ENCODE results near the gene EPHA3. TPM values are rescaled to one million over a fixed set of nuclear protein-coding genes. Genes with fewer than 3 reads are reported as not detected.
A peak's percentile ranks its signal among the peaks of the same experiment; 100 is the strongest.
"Not testable (repeated sequence)": the region's sequence is repeated elsewhere in the genome, so short reads cannot be mapped to it uniquely, and the experiment has no call there.

EPHA3 gene
- total RNA-seq, 1 donor from 2014 or later, result 0.45 TPM

DNA sequence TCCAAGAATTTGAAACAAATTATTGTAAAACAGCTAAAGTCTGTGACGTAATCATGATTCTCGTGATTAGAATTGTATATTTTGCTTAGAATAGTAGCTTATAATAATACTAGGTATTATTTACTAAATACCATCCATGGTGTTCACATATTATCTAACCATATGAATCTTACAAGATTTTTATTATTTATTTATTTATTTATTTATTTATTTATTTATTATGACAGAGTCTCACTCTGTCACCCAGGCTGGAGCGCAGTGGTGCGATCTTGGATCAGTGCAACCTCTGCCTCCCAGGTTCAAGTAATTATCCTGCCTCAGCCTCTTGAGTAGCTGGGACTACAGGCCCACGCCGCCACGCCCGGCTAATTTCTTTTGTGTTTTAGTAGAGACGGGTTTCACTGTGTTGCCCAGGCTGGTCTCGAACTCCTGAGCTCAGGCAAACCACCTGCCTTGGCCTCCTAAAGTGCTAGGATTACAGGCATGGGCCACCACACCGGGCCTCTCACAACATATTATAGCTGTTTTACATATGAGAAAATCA lies 173.5 kb downstream of the EPHA3 start:
- DNase-seq (ENCODE audit: low read depth), result no peak

DNA sequence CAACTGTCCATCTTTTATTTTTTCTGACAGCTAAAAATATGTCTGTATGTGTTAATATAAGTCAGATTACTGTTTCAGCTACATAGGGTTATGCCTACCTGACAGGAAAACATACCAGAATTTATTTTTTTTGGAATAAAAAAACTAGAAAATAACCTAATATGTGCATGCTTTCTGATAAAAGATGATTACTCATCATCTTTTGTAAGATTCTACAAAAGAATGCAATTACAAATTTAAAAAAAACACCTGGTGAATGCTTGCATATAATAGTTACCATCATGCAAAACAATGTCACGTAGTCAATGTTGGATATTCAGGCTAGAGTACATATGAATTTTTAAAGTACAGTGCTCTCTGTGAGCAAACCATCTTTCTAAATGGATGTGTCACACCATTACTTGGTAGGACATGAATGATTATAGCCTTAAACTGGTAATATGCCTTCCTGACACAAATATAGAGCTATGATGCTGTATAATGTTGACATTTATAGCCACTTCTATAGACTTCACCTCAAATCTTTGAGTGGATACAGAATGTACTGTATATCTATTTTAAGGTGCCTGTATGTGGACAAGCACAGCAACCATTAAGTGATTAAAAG lies 180.6 kb downstream of the EPHA3 start:
- DNase-seq (ENCODE audit: low read depth), result no peak

DNA sequence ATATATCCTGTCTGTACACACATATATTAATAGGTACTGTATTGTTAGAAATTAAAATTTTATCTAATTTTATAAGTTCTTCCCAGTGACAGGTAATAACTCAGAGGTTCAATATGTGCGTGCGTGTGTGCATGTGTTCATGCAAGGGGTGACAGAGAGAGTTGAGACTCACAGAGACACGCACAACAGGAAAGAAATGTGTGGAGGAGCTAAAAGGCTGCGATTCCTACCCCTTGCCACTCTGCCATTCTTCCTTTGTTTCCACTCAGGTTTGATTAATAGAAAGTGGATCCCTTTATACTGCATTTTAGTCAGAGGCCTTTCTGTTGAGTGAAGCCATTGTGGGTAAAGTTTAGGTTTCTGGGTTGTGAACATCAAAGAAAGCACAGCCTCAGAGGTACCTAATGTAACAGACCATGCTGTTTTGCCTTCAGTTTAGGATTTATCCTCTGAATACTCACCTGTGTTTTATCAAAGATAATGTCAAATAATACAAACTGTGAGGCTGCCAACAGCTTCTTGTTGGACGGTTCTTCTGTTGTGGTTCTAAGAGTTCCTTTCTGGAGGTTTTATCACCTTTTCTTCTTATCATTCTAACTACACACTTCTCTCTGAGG lies 182.3 kb downstream of the EPHA3 start:
- DNase-seq (ENCODE audit: low read depth), result no peak

DNA sequence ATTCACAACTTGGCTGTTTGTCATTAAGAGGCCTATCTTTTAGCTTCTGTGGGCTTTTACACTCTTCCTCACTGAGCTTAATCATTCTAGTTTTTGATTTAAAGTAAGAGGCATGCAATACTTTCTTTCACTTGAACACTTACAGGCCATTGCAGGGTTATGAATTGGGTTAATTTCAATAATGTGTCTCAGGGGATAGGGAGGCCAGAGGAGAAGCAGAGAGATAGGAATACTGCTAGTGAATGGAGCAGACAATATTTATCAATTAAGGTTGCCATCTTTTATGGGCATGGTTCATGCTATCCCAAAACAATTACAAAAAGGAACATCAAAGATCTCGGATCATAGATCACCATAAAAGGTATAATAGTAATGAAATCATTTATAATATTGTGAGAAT lies 189.8 kb downstream of the EPHA3 start:
- DNase-seq (ENCODE audit: low read depth), result no peak

DNA sequence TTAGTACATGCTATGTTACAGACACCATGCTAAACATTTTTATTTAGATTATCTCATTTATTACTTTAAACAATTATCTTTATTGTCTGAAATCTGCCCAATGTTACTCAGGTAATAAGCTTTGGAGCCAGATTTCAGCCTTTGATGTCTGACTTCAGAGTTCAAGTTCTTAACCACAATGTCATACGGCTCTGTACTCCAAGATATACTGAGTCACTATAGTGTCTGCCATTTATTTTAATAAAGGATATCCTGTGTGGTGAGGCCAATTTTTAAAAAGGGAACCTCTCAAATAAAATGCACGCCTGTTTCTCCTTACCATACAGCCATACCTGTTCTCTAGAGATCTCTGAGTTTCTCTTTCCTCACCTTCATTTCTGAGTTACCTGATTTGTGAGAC lies 193.1 kb downstream of the EPHA3 start:
- DNase-seq (ENCODE audit: low read depth), result no peak

DNA sequence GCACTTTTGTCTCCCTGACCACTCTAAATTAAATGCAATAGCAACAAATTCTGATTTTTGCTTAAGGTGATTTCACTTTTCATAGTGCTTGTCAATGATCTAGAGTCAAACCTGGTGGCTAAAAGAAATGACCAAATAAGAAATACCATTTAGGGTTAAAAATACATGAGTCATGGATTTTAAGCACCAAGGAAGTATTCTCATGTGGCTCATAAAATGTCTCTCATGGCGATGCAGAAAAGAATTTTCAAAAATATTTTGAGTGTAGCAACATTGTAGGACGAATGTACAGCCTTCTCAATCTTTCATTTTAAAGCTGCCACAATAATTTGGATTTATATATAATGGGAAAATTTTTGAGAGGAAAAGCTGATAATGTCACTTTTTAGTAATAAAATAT lies 193.6 kb downstream of the EPHA3 start:
- DNase-seq (ENCODE audit: low read depth), result no peak

DNA sequence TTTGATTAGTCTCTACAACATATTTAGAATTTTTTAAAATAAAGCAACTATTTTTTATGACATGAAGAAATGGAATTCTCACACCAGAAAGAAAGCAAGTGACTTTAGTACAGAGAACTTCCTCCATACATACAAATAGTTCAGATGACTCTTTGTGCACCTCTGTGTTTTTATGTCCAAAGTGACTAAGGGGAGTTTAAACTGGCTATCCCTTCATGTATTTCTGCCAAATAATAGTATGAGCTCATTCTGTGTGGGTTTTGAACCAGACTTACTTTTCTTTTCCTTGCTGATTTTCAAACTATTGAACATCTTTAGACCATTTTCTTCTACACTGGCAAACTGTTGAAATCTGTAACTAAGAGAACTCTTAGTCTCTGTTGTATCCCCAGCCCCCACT lies 196.3 kb downstream of the EPHA3 start:
- DNase-seq (ENCODE audit: low read depth), result no peak

DNA sequence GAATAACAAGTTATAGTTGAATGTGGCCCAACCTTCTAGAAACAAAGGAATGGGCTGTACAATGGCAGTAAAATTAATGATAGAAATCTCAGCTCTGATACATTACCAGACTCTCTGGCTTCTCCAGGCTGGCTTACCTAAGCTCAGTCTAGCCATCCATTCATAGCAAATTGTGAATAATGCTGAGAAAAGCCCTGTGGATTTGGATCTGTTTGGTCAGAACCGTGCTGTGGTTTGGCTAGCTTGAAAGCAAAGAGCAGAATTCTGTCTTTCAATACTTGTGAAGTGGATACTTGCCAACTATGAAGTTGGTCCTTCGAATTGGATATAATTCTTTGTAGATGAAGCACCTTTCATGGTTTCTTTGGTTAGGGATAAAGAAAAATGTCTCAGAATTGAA lies 199.1 kb downstream of the EPHA3 start:
- no peak for DNase-seq (ENCODE audit: low read depth)

DNA sequence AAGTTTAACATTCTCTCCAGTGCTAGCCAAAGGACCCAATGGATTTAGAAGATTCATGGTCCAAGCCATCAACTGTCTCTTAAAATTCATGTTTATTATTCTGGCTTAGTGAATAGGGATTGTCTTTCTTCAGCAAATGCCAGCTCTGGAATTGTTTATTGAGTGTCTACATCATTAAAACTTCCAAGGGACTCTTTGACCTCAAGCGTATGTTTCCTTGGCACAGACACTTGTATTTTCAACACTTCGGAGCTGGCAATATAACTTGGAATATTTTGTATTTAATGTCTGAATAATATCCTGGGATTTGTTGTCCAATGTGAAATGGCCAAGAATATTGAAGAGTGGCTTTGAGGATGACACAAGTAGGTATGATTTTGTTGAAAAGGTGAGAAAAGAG lies 204.2 kb downstream of the EPHA3 start:
- DNase-seq (ENCODE audit: low read depth), result no peak

DNA sequence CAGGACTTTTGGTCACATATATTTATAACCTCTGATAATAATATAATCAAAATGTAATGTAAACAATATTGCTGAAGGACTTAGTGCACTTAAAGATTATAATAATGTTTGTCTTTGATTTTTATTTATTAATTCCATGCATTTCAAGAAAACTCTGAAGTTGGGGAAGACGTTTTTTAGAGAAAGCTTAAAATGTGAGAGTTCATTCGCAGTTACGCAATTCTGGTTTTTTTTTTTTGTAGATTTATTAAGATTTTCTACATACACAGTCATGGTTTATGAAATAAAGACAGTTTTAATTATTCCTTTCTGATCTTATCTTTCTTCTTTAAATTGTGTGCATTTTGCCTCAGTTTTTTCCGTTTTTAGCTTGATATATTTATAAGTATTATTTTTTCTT lies 204.7 kb downstream of the EPHA3 start:
- DNase-seq (ENCODE audit: low read depth), result no peak

DNA sequence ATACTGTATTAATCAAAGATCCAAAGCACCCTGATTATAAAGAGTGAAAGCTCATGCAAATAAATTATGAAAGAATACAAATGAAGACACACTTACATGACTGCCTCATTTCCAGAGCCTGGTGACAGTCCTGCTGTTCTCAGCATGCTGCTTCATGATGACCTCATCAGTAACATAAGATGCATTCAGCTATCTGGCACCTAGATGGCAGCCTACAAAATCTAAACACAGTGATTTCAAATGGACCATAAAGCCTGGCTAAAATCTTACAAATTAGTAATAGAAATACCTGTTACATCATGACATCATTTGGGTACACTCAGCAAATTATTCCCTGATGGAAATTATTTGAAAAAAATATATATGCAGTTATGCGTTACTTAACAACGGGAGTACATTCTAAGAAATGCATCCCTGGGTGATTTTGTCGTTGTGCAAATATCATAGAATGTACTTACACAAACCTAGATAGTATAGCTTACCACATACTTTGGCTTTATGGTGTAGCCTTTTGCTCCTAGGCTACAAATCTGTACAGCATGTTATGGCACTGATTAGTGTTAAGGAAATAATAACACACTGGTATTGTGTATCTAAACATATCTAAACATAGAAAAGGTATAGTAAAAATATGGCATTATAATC lies 207.2 kb downstream of the EPHA3 start:
- peak; percentile 4 for DNase-seq (ENCODE audit: low read depth)

DNA sequence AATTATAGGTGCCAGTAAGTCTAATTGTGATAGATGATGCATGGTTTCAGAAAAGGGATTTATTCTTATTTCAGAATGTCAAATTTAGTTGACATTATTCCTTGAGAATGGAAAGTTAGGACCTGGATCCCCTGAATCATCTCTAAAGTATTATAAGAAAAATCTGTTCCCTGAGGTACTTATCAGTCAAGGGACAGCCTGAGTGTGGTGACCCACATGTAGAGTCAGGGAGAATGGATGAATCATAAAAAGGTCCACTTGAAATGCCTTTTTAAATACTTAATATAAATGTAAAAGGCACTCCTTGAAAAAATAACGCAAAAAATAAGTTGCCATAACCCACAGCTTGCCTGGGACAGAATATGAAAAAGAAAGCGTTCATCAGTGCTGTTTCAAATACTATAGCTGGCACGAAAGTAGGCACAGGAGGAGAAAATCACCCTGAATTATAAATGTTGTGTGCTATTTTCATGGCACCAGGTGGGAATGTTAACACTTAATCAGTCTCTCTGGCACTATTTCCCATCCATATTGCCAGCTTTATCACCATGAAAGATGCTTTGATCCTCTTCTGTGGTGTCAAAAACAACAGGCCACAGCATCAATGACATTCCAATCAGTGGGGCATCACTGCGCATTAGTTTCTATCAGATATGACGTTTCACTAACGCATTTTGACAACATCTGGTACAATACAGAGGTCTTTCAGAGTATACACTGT lies 208.5 kb downstream of the EPHA3 start:
- no peak for DNase-seq (ENCODE audit: low read depth)

DNA sequence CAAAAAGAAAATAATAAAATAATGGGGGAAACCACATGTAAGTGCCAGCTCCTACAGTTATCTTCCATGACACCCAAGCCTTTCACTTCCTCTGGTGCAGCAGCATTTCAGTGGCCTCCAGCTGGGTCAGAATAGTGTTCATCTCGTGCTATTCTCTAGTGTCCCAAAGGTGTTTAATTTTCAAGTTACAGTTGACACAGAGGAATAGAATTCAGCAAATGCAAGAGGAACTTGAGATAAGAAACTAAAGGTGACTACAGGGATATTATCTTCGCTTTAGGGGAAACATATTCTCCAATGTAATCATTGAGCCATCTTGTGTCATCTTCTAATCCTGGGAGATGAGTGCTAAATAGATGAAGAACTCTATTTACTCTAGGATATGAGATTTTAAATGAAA lies 212.8 kb downstream of the EPHA3 start:
- DNase-seq (ENCODE audit: low read depth), result no peak

DNA sequence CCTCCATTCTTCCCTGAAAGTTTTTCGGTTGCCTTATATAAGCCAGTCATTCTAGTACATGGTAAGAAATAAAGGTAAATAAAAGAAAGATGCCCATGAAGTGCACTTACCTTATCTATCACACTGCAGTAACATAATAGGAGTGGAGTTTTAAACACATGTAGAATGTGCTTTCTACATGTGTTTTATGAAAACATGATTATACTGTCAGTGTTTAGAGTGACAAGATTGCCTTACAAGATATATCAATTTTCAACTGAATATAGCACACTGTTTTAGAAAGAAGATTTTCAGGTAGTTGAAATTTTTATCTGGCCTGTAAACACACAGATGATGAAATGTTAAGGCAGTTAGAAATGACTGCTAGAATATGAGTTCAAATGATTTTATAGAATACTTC lies 219.6 kb downstream of the EPHA3 start:
- no peak for DNase-seq (ENCODE audit: low read depth)

DNA sequence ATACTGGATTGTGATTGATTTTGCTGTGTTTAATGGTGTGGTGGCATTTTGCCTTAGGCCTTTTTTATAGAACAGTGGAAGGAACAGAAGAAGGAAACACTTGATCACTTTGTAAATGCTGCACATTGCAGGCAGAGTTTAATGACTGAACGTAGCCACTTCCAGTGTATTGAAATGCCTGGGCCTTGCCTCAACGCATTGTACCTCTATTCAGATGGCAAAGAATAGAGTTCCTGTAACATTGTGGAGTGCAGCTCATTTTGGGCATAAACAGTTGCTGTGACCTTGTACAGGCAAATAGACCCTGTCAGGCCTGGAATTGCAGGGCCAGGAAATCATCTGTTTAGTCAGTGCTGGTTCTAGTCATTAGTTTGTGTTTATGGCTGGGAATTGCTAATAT lies 225.0 kb downstream of the EPHA3 start:
- peak; percentile 2 for DNase-seq (ENCODE audit: low read depth)

DNA sequence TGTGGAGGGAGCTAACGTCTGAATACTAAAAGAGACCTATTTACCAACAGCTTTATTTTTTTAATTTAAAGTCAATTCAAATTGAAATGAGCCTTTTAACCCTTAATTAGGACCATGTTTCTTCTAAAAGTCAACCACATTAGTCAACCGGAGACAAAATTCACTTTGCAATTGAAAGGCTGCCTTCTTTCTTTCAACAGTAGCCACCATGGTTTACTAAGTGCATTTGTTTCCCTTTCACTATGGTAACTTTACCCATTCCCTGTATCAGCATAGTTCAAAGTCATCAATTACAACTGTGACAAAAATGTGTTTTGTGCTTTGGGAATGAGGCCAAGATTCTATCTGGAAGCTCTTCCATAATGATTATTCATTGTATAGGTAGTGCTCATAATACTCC lies 225.4 kb downstream of the EPHA3 start:
- DNase-seq (ENCODE audit: low read depth), result no peak

DNA sequence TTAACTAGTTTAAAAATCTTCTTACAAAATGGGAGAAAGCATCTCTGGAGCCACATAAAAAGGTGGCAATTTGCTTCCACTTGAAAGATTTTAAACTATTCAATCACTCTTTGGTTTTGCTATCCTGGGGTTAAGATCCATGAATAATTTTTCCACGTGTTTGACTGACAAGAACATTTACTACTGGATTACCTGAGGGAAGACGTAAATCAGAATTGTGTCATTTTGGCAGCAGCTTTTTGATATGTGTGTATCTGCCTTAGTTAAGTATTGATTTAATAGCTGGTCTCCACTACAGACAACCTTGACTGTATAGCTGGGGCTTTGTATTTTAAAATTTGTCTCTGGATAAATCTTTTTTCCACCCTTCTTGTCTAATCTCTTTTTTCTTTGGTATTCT lies 228.3 kb downstream of the EPHA3 start:
- no peak for DNase-seq (ENCODE audit: low read depth)

DNA sequence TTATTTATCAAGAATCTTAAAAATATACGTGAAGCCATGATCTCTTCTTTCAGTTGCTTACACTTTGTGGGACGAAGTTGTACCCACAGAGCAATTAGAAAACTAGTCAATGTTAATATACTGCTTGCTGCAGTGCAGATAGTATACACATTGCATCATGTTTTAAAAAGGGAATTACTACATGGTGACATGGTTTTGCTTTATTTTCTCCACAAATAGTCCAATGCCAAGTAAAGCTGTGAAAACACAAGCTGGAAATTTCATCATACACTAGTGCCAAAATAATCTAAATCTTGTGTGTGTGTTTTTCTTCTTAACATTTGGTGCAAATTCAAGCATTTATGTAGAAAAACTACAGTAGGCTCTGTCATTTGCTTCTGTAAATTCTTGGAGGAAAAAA lies 233.0 kb downstream of the EPHA3 start:
- DNase-seq (ENCODE audit: low read depth), result no peak

DNA sequence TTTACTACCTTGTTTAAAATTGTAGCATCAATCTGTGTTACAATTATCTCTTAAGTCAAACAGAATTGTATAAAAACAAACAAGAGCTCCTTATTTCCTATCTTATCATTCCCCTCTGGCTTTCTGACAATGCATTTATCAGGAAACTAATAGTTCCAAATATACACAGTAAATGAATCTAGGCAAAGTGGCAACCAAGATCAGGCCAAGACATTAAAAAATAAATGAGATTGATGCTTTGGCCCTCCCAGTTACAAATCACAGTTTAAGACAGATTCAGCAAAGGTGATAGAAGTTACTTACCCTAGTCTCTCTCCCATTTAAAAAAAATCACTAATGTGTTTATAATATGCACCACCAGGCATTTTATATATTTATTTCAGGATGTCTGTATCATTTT lies 236.7 kb downstream of the EPHA3 start:
- no peak for DNase-seq (ENCODE audit: low read depth)

DNA sequence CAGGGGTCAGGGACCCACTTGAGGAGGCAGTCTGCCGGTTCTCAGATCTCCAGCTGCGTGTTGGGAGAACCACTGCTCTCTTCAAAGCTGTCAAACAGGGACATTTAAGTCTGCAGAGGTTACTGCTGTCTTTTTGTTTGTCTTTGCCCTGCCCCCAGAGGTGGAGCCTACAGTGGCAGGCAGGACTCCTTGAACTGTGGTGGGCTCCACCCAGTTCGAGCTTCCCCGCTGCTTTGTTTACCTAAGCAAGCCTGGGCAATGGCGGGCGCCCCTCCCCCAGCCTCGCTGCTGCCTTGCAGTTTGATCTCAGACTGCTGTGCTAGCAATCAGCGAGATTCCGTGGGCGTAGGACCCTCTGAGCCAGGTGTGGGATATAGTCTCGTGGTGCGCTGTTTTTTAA lies 243.5 kb downstream of the EPHA3 start:
- not testable (repeated sequence) for DNase-seq (ENCODE audit: low read depth)

DNA sequence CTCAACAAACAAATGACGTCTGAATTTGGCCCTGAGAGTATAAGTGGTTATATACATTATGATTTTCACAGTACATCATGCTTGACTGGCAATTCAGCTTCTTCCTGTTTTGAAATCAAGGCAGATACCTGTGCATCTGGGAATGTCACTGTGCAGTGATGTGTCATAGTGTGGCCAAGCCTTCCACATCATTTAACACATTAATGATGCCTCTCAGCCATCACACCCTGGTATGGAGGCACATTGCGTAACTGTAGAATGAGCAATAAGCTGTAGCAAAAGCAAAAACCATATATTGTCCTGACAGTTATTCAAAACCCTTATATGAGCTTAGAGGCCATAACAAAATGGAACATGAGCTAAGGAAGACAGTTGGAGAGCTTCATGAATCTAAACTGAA lies 246.0 kb downstream of the EPHA3 start:
- DNase-seq (ENCODE audit: low read depth), result peak; percentile 33

DNA sequence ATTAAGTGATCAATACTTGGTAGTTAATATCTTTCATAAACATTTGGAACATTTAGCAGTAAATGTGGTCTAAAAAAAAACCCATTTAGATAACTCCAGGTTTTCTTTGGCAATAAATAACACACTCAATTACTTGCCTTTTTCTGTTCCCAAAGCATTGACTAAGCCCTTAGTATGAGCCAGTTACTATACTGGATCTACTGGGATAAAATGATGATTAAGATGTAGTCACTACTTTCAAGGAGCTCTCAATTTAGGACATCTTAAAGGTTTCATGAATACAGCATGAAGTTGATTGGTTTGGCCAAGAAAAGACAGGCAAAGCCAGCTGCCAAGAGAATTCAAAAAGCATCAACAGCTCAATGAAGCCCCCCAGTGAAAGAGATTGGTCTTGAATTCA lies 250.9 kb downstream of the EPHA3 start:
- DNase-seq (ENCODE audit: low read depth), result no peak

DNA sequence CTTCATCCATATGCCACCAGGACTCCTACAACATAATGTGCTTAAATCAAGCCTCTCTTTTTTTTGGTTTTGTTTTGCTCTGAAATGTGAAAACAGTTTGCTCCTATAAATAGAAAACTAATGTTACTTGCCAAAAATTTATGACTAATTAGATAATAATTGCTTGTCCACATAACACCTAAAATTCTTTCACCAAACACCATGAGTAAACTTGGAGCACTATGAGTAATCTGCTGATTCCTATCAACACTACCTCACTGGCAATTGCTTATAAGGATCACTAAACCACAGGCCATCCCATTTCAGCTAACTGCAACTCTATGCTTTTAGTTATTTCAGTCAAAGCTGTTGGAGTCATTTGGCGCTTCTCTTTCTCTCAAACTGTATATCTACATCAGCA lies 252.7 kb downstream of the EPHA3 start:
- peak; percentile 50 for DNase-seq (ENCODE audit: low read depth)

Data from renal cortical epithelial cell (primary cell).